Islet precursor cell (in vitro differentiated cells): ENCODE data around the gene ST3GAL3.

Source experiments
- DNase-seq: peaks from one replicate; pipeline ENCODE4 v3.0.0-alpha.2; 2018

Gene ST3GAL3

GRCh38 chr1:43707190-43708001, at the start of gene ST3GAL3:
Gene ST3GAL3, plus strand, starts transcription at chr1:43707536. Its CDS starts 28,727 bp downstream, at chr1:43736263.
- DNase-seq = peak; percentile 96

DNA sequence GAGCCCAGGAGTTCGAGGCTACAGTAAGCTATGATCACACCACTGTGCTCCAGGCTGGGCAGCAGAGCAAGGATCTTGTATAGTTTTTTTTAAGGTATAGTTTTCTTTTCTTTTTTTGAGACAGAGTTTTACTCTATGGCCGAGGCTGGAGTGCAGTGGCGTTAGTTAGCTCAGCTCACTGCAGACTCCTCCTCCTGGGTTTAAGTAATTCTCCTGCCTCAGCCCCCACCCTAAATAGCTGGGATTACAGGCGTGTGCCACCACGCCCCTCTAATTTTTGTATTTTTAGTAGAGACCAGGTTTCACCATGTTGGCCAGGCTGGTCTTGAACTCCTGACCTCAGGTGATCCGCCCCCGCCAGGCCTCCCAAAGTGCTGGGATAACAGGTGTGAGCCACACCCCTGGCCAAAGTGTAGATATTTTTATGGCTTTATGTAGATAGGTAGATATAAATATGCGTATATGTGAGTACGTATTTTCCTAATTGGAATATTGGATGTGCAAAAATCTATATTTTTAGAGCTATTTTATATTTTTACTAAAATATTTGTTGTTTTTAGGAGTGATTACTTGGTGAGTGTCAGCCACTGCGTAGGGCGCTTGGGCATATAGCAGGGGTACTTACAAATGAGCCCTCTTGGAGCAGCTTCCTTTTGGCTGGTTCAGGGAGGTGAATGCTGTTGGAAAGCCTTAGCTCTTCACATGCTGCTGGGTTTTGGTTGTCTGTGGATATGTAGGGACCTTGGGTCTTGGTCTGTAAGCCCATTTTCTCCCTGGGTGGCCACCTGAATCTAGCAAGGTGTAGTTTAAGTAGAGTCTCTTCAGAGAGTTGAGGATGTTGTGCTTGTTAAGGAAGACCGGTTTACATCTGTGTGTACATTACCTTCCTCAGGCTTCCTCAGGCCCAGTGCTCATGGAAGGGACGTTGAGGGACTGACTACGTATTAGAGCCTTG, 47.8 kb upstream of the ST3GAL3 start:
- no peak for DNase-seq

- DNase-seq = no peak
Observed at GRCh38 chr1:43660355-43660754, 47.0 kb upstream of the ST3GAL3 start.

DNA sequence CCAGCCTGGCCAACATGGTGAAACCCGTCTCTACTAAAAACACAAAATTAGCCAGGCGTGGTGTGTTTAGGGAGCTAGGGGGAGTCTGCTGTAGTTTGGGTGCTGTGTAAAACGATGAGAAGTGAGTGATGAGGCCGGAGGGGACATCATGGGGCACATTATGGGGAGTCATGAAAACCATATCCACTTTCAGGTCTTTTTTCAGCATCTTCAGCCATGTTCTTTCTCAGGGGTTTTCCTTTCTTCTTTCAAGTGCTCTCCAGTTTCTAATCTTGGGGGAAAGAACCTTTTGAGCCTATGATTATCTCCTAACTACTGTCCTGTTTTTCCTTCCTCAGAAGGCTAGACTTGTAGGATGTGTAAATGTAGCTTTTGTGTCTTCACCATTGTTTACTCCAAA, 43.0 kb upstream of the ST3GAL3 start:
- no peak for DNase-seq

DNA sequence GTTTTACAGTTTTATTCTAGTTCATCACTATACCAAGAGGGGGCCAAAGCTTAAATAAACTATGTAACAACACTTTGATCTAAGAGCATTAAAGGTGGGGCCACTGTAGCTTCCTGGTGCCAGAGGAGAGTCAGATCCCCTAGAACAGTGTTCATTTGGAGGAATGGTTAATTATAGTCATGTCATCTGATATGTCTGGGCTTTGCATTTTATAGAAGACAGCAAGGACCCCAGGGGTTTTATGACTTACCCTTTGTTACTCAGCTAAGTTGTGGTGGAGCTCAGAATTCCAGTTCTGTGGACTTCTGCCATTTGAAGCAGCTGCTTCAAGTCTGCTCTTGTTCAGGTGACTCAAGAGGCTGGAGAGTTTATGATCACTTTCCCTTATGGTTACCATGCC, 40.7 kb upstream of the ST3GAL3 start:
- DNase-seq = no peak

DNA sequence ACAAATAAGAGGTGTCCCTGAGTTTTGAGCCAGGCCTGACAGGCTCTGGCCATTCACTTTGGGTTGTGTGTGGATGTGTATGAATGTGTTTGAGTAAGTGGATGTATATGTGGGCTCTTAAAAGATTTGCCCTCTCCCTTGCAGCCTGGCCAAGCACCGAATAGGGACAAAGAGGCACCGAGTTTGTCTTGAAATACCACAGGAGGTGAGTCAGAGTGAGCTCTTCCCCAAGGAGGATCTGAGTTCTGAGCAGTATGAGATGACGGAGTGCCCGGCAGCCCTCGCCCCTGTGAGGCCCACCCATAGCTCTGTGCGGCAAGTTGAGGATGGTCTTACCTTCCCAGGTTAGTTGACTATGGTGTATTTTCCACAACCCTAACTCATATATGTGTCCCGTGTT, 38.4 kb upstream of the ST3GAL3 start:
- DNase-seq = no peak

- DNase-seq = no peak
Observed at GRCh38 chr1:43669878-43670277, 37.5 kb upstream of the ST3GAL3 start.

- no peak for DNase-seq
Observed at GRCh38 chr1:43671193-43671592, 36.1 kb upstream of the ST3GAL3 start.

- DNase-seq = no peak
Observed at GRCh38 chr1:43671626-43672330, 35.6 kb upstream of the ST3GAL3 start.

GRCh38 chr1:43673261-43673660, 34.1 kb upstream of the ST3GAL3 start:
- no peak for DNase-seq

- DNase-seq = no peak
Observed at GRCh38 chr1:43678940-43679339, 28.4 kb upstream of the ST3GAL3 start.

DNA sequence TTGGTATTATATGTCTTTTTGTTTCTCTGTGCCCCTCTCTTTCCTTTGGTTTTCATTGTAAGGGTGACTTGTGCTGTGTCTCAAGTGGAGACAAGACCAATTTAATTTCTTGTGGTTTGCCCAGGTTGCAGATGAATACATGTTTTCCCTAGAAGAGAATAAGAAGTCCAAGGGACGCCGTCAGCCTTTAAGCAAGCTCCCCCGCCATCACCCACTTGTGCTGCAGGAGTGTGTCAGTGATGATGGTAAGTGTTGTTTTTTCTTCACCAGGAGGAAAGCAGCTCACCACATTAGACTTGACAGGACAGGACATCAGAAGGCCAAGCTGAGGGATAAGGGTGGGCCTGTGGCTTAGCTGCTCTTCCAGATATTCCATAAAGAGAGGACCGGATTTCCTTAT, 23.8 kb upstream of the ST3GAL3 start:
- no peak for DNase-seq

- DNase-seq = no peak
Observed at GRCh38 chr1:43686801-43687200, 20.5 kb upstream of the ST3GAL3 start.

DNA sequence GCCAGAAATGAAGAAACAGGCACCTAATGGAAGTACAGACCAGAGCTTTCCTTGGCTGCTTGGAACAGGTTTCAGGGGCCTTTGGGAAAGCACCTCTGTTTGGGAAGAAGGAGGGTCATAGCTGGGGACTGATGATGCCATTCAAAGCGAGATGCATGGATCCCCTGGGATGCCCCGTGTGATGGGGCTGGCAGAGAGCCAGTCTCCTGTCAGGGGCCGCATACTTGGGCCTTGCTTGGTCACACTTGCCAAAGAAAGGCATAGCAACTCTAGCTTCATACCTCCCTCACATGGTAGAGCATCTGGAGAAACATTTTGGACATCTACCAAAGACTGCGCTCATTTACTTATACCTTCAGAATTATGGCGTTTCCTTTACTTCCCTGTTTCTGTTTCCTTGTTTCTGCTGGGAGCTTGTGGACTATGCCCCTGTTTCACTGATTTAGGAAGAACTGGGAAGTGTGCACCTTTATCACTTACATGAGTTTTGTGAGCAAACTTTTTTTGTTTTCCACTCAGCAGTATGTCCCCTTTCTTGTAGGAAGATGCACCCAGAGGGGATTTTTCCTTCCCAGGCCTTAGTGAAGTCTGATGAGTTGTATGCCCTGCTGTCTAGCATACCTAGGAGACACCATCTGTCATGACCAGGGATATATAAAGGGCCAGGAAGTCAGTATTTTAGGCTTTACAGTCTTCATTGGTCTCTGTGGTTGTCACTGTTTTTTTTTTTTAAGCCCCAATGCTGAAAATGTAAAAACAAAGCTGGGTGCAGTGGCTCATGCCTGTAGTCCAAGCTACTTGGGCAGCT, 19.8 kb upstream of the ST3GAL3 start:
- DNase-seq = no peak

GRCh38 chr1:43688109-43688387, 19.3 kb upstream of the ST3GAL3 start:
- DNase-seq = no peak

- DNase-seq = no peak
Observed at GRCh38 chr1:43688594-43689000, 18.7 kb upstream of the ST3GAL3 start.

DNA sequence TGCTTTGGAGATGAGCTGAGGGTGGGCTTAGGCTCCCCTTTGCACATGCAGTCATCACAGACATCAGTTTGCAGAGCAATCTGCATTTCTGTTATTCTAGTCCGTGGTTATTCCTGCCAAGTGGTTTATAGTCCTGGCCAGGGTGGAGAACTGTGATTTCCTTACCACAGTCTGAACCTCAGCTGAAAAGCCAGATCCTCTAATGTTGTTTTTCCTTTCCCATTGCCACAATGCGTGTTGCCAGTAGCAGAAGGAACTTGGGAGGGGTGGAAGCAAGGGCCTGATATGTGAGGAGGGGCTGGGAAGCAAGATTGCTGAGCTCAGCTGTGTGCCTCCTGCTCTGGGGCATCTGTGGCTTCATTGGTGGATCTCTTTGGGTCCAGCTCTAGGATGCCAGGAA, 18.0 kb upstream of the ST3GAL3 start:
- no peak for DNase-seq

GRCh38 chr1:43691871-43692815, 15.2 kb upstream of the ST3GAL3 start:
- DNase-seq = no peak

DNA sequence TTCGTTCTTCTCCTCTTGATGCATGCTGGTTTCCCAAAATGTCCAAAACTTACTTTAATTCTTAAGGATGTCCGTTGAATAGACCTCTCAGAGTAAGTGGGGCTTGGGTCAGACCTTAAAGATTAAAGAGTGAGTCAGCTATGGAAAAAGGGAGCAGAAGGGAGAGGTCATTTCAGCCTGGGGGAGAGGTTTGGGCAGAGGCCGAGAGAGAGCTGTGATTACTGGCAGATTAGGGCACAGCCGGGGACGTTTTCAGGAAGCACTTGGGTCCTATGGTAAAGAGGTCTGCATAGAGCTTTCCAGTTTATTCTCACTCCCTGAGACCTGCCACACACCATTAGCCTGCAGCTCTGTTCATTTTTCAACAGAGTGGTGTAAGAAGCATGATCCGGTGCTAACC, 14.0 kb upstream of the ST3GAL3 start:
- DNase-seq = no peak

GRCh38 chr1:43699281-43699680, 8.1 kb upstream of the ST3GAL3 start:
- DNase-seq = no peak

- DNase-seq = no peak
Observed at GRCh38 chr1:43703836-43704235, 3.5 kb upstream of the ST3GAL3 start.
